ENCODE data around the gene TMEM120A.
A peak's percentile ranks its signal among the peaks of the same experiment; 100 is the strongest.

The TMEM120A gene

DNA sequence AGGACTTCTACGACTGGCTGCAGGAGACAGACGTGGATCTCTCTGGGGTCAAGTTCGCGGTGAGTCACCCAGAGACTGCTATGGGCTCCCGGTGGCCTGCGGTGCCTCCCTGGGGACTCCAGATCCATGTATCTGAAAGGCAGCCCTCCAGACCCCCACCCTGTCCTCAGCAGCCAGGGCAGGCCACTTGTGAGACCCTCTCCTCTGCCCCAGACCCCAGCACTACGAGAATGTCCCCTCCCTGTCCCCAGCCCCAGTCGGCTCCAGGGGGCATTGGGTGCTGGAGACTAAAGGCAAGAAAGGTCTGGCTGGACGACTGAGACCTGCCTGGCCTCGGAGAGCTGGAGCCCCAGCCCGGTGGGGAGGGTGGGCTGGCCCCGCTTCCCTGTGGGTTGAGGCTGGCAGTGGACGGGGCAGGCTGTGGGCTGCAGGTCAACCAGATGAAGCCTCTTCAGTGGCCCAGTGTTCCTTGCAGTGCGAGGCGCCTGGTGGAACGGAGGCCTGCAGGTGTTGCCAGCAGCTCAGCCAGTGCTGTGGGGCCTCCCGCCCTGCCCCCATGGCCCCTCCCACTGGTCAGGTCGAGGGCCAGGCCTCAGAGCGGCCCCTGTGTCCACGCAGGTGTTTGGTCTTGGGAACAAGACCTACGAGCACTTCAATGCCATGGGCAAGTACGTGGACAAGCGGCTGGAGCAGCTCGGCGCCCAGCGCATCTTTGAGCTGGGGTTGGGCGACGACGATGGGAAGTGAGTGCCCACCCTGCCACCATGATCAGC, 13.8 kb downstream of the TMEM120A start:
- no peak for DNase-seq

DNA sequence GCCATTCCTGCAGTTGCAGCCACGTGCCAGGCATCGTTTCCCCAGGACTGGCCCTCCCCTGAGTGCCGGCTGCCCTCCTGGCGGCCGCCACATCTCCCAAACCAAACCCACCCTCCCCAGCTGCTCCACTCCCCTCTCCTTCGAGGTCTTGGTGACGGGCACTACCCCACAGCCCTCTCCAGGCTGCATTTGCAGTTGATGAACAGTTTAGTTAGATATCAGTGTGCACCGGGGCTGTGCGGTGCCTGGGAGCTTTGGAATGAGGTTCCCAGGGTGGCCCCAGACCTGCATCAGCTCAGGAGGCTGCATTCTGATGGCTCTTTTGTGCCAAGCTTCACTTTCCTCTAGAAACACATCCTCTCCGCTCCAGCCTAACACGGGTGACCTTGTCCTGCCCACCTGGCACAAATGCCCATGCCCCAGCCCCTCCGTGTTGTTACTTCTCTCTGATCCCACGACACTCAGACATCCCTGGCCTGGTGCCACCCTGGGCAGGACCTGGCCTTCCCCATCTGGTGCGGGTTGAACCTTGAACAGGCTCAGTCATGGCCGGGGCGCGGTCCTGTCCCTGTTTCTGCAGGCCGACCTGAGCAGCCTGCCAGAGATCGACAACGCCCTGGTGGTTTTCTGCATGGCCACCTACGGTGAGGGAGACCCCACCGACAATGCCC, 14.5 kb downstream of the TMEM120A start:
- DNase-seq: no peak

DNA sequence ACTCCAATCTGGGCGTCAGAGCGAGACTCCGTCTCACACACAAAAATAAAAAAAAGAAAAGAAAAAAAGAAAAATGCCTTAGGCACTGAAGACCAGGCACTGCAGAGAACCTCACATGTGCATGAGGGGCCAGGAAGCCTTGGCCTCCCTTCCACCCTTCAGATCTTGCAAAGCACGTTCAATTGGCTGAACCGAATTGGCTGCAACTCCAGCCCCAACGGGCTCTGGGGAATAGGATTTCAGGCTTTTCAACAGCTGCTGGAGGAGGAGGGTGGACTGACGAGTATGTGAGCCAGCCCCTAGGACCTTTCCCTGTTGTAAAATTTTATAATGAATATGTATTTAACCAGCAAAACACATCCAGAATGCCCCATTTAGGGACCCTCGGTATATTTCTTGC, 16.7 kb downstream of the TMEM120A start:
- no peak for DNase-seq

DNA sequence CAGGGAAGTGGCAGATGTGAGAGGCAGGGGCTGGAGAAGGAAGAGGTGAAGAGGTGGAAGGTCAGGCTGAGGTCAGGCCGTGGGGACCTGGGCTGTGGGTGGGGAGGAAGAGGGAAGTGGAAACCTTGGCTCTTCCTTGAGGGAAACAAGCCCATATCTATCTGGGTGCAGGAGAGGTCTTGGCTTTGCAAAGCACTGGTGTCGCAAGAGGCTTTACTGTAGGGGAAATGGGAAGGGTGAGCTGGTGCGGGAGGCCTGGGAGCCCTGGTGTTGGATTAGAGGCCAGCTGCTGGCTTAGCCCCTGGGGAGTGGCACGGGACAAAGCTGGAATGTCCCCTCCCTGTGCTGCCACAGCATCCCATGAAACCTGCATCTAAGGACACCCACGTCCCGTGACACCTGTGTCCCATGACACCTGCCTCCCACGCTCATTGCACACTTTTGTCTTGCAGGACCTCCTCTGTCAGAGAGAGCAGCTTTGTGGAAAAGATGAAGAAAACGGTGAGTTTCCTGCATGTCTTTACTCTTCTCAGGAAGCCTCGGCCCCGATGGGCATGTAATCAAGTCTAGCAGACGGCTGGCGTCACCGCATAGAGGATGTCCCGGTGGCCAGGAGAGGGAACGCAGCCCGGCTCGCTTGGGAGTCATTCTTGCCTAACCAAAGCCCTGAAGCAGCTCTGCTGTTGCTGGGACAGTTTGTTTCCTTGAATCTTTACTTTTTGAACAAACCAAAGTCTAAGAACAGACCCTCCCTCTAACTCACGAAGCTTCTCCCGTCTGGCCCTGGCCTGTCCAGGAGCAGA, 22.2 kb downstream of the TMEM120A start:
- DNase-seq: peak; percentile 96

DNA sequence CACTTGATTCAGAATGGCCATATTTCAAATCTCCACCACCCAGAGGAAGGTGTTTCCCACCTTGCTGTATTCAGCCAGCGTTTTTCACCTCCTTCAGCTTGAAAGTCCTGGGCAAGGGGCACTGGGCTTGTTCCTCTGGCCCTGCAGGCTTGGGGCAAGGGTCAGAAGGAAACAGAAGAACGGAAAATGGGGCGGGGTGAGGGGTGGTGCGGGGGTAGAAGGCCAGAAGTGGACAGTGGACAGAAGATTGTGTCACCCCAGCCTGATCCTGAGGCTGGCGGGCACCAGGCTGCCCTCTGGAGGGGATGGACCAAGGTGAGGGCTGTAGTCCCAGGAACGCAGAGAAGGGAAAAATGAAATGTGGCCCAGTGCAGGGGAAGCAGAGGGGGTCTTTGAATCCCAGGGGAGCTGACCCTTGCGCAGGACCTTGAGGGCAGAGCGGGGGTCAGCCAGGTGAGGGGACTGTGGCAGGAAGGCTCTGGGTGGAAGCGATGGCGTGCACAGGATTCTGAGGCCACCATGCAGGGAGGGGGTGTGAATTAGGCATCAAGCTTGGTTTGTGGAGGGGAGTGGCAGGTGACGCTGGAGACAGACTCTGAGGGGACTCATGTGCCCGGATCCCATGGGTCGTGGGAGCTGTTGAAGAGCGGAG, 23.0 kb downstream of the TMEM120A start:
- no peak for DNase-seq

DNA sequence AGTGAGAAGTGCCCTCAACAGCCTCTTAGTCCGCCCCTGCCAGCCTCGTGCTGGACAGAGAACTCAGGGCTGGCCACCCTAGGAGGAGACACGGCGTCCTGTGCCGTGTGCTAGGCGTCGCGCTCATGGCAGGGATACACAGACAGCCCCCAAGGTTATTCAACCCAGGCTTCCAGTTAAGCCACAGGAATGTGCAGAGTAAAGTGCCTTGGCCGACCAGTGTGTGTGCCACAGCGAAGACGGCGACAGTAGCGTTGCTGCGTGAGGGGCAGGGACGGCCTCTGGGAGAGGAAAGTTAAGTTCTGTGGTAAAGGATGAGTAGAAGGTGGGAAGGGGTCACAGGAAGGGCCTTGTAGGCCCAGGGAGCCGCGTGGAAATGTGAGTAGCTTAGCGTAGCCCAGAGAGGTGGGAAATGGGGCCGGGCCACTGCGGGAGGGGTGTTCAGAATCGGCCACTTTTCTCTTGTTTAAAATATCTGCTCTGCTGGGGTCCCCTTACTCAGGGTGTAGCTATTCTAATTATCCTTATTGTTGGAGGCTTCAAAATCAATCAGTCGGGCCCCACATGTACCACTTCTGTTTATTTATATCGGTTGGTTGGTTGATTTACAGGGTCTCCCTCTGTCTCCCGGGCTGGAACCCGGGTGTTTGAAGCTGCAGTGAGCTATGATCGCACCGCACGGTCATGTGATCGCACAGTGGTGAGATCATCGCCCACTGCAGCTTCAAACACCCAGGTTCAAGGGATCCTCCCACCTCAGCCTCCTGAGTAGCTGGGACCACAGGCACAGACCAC, 24.5 kb downstream of the TMEM120A start:
- DNase-seq: no peak

DNA sequence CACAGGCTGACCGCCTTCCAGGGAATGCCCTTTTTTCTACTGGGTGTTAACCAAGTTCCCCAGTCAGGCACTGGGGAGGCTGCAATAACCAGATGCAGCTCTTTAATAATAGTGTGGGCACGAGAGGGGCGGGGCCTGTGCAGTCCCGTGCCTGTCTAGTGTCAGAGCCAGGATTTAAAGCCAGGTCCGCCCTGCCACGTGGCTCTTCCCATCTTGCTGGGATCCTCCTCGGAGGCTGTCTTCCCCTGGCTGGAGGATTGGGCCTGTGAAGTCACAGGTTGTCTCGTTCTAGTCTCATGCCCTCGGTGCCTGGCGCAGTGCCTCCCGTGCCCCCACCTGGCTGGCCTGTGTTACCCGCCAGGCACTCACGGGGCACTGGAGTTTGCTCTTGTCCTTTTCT, 25.2 kb downstream of the TMEM120A start:
- DNase-seq: no peak

DNA sequence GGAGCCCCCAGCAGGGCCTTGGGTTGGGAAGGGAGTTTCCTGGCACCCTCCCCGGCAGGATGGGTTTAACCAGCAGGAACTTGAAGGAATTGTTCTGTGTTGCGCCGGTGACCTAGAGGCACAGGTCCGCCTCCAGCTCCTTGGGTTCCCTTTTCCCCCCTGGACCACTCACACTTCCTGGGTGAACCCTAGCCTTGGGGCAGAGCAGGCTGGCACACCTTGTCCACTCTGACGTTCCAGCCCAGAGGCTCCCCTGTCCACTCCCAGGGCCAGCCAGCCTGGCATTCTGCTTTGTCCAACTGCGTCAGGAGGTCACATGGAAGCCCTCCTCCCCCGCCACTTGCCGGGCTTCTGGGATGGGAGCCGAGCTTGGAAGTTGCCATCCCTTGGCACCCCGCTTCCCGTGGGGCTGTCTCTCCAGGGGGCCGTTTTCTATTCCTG, 25.8 kb downstream of the TMEM120A start:
- DNase-seq: no peak

DNA sequence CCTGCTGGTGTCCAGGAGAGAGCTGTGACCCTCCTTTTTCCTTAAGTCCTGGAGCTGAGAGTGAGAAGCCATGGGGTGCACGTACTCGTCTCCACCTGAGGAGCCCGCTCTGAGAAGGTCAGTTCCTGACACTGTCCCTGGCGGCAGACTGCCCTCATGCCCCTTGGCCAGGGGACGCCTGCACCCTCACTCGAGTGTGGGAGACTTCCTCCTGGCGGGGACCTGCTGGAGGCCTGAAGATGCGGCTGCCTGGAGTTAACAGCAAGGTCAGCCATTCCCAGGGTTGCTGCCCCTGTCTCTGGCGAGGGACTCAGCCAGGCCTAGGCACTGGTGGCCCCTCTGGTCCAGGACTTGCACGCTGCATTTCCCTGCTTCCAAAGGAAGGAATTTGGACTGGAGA, 26.4 kb downstream of the TMEM120A start:
- no peak for DNase-seq

DNA sequence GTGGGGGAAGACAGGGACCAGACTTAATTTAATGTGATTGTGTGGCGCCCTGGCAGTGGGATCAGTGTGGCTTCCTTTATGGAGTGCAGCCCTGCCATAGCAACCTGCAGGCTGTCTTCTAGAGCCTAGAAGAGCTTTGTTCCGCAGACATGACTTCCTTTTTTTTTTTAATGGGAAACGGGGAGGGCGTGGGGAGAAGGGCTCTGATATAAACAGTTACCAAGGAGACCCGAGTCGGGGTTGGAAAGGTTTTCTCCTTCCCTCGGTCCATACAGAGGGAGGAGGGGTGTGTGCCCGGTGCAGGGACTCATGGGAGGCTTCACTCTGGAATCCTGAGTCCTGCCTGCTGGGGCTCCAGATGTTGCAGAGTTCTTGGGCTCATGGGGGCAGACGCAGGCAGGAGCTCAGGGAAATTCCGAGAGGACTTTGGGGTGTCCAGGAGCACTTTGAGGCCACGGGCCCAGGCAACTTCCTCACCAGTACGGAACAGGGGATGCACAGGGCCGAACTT, 26.9 kb downstream of the TMEM120A start:
- DNase-seq: peak; percentile 75

DNA sequence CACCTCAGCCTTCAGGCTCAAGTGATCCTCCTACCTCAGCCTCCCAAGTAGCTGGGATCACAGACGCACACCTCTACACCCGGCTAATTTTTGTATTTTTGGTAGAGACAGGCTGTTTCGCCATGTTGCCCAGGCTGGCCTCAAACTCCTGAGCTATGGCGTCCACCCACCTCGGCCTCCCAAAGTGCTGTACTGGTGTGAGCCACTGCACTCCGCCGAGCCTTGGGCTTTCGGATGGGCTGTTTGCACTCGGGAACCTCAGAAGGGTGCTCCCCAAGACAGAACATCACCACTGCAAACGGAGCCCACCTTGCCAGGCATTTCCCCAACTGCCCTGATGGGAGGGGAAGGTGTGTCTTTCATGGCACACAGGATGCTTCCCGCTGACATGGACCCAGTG, 27.3 kb downstream of the TMEM120A start:
- no peak for DNase-seq

DNA sequence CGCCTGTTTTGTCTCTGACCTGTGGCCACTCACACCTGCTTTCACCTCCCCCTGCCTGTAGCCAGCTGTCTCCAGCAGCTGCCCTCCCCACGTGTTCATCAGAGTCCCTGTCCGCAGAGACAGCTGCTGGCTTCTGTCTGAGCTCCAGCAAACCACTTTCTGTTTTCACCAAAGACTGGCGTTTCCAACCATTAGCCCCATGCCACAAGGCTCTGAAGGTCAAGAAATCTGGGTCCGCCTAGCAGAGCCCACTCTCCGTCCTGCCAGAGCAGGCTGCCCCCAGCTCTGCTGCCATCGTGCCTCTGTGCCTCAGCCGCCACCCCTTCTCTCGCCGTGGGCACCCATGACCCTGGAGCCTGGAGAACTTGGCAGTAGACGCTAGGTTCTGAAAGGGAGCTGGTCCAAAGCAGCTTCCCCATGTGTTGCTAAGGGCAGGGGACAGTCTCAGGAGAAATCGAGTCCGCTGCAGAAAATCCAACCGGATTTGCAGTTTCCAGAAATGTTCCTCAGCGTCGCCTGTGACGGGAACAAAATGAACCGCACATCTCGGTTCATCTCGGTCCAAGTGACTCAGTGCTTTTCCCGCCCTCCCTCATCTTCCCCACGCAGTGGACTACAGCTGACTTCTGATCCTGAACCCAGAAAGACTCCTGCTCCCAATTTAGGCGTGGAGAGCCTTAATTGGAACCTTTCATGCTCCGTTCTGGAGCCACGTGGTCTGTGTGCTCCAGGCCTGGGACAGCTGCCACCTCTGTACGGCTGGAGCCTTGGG, 28.0 kb downstream of the TMEM120A start:
- no peak for DNase-seq

DNA sequence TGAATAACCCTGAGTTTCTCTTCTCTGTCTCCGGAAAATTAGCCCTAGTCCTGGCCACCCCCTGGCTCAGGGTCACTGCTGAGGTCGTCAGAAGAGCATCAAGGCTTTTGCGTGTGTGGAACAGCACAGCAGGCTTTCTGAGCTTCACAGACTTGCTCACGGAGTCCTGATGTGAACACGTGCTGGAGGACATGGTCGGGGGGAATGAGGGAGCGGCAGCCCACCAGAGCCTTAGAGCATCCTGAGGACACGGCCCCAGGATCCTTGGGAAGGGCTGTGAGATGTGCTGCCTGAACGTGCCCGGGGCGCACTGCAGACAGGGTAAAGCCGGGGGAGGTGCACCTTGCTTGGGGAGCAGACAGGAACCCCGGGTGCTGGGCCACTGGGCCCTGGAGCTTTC, 28.8 kb downstream of the TMEM120A start:
- no peak for DNase-seq

DNA sequence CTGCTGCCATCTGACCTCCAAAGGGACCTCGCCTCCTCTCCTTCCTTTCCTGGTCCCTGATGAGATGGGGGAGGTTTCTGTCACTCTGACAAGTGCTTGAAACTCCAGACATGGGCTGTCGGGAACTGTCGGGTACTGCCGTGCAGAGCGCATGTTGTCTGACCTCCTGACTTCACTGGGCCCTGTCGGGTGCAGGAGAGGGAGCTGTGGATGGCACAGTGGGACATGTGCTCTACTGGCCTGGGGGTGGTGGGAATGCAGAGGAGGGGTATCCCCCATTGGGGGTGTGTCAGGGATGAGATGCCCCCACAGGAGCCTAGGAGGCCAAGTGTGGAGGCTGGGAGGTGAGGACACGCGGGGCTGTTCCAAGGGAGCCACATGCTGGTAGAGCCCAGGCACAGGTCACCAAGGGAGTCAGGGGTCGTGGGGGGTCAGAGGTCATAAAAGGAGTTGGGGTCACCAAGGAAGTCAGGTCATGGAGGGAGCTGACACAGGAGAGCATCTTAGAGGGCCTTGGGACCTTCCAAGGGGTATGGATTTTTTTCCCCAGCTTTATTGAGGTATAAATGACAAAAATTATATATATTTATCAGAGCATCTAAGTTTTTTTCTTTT, 30.9 kb downstream of the TMEM120A start:
- DNase-seq: no peak

DNA sequence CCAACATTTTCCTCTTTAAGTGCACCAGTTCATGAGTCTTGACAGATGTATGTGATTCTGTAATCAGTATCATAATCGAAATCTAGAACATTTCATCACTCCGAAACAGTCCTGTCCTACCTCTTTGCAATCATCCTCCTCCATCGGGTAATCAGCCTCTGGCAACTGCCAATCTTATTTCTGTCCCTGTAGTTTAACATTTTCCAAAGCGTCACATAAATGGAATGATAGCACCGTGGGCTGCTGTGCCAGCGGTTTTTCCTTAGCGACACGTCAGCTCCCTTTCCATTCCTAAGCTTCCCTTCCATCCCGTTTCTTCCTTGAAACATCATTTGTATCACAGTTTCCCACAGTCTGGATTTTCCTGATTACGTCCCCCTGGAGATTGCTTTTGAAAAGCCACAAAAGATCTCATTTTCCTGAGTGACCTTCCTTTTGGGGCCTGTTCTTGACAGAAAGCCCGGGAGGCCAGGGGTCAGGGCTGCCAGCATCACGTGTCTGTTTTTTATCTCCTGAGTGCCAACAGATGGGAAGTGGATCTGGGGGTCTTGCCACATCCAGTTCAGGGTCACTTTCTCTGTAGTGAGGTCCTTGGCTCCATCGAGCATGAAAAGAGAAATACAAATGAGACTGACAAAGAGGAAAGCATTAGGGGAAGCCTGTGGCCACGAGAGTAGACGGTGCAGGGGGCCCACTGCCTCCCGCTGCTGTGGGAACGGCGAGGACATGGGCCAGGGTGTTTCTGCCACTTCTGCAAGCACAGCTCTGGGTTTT, 31.6 kb downstream of the TMEM120A start:
- peak; percentile 34 for DNase-seq

DNA sequence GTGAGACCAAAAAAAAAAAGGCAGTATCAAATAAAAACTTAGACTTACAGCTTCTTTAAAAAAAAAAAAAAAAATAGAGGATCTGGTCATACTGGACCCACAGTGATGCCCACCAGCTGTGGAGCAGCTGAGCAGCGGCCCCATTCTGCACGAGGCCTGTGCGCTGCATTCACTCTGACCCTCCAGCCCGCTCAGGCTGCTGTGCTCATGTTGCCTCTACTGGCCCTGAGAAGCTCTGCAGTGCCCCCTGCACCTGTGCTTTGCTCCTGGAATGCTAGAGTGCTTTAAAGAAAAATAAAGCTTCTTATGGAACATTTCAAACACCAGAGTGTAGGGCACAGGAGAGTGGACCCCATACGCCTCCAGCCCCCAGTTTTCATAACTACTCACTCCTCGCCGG, 33.2 kb downstream of the TMEM120A start:
- DNase-seq: no peak

DNA sequence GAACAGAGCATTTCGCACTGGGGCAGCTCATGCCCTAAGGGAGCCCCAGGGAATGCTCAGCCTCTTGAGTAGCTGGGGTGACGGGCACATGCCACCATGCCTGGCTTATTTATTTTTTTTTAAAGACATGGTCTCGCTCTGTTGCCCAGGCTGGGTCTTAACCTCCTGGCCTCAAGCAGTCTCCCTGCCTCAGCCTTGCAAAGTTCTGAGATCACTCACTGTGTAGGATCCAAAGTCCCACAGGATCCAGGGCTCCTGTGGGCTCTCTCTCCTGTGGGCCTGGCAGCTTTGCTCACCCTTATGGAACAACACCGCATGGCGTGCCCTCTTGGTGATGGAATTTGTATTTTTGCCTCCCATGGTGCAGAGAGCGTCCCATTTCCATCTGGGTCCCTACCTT, 34.0 kb downstream of the TMEM120A start:
- DNase-seq: no peak

DNA sequence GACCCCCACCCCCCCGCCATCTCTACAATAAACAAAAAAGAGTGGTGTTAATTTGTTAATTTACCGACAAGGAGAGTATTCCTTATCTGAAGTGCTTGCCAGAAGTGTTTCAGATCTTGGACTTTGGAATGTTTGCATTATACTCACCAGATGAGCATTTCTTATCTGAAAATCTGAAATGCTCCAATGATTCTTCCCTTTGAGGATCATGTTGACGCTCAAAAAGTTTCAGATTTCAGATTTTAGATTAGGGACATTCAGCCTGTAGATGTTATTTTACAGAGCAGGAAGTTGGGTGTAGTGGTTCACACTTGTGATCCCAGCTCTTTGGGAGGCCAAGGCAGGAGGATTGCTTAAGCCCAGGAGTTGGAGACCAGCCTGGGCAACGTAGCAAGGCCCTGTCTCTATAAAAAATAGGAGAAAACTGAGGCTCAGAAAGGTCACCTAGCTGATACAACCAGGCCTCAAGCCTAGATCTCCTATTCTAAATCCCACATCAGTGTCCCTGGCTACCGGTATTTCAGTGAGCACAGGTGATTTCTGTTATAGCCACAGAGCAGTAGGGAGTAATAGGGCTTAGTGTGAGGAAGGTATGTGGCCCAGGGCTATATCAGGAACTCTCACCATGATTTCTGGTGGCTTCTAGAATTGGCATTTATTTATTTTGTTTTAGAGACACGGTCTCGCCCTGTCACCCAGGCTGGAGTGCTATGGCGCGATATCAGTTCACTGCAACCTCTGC, 35.4 kb downstream of the TMEM120A start:
- no peak for DNase-seq

DNA sequence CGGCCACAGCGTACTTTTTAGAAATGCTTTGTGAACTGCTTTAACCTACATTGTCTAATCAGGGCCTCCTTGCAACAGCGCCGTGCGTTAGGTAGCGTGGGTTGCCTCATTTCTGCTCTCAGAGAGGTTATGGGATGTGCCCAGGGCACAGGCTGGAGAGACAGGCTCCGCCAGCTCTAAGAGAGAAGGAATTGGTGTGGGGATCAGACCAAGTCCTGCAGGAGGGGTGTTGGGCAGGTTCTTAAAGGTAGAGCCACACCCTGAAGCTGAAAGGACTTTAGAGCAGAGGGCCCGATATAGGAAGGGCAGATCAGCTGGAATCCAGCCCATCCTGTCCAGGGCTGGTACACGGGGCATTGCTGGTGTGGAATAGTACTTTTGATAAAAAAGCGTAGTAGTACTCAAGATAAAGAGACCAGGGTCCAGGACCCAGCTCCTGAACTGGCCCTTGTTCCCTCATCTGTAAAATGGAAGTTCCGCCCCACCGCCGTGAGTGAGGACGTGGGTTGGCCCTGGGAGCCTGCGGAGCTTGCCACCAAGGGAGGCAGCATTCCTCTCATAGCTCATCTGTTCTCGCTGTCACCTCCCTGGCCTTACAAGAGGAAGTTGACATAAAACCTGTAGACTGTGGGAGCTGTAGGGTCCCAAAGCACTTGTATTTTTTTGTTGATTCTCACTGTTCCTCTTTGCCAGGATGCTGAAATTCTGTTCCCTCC, 37.2 kb downstream of the TMEM120A start:
- peak; percentile 16 for DNase-seq
